HG03457 (cell line): Measurements from ENCODE around the gene SMYD3.
"Not testable (repeated sequence)": the region's sequence is repeated elsewhere in the genome, so short reads cannot be mapped to it uniquely, and the experiment has no call there.

Experiments
- ATAC-seq: cut with Tn5 transposase; IDR thresholded peaks from one replicate; pipeline ENCODE4 v1.9.1; 2021; ENCODE audit warnings: moderate number of reproducible peaks; ENCODE audit not compliant: unreplicated experiment

SMYD3 gene

GRCh38 chr1:245791410-245792312 lies 715.4 kb downstream of the SMYD3 start:
- ATAC-seq = no peak

GRCh38 chr1:245790441-245790840 lies 716.6 kb downstream of the SMYD3 start:
- ATAC-seq = no peak

- ATAC-seq = no peak
Observed at GRCh38 chr1:245788886-245789285, 718.2 kb downstream of the SMYD3 start.

- no peak for ATAC-seq
Observed at GRCh38 chr1:245788269-245788668, 718.8 kb downstream of the SMYD3 start.

GRCh38 chr1:245786948-245787347 lies 720.1 kb downstream of the SMYD3 start:
- ATAC-seq = no peak

GRCh38 chr1:245779797-245780755 lies 727.0 kb downstream of the SMYD3 start:
- no peak for ATAC-seq

GRCh38 chr1:245777752-245778151 lies 729.3 kb downstream of the SMYD3 start:
- ATAC-seq = no peak

GRCh38 chr1:245776694-245777332 lies 730.3 kb downstream of the SMYD3 start:
- ATAC-seq = no peak

GRCh38 chr1:245776139-245776538 lies 730.9 kb downstream of the SMYD3 start:
- ATAC-seq = no peak

GRCh38 chr1:245774931-245775330 lies 732.1 kb downstream of the SMYD3 start:
- not testable (repeated sequence) for ATAC-seq

GRCh38 chr1:245774196-245774595 lies 732.9 kb downstream of the SMYD3 start:
- no peak for ATAC-seq

- no peak for ATAC-seq
Observed at GRCh38 chr1:245773344-245773743, 733.7 kb downstream of the SMYD3 start.

GRCh38 chr1:245772739-245773138 lies 734.3 kb downstream of the SMYD3 start:
- ATAC-seq = no peak

- no peak for ATAC-seq
Observed at GRCh38 chr1:245772325-245772724, 734.8 kb downstream of the SMYD3 start.

GRCh38 chr1:245771511-245772281 lies 735.4 kb downstream of the SMYD3 start:
- no peak for ATAC-seq

GRCh38 chr1:245770156-245770555 lies 736.9 kb downstream of the SMYD3 start:
- ATAC-seq = no peak

- ATAC-seq = no peak
Observed at GRCh38 chr1:245768596-245768995, 738.5 kb downstream of the SMYD3 start.

- no peak for ATAC-seq
Observed at GRCh38 chr1:245765230-245766000, 741.7 kb downstream of the SMYD3 start.

- no peak for ATAC-seq
Observed at GRCh38 chr1:245763873-245764331, 743.2 kb downstream of the SMYD3 start.
